CD4-positive, alpha-beta T cell treated with Interleukin-2 at 100 ng/mL for 4 hours (primary cell): ENCODE measurements around the gene WDTC1.
"Not testable (repeated sequence)": the region's sequence is repeated elsewhere in the genome, so short reads cannot be mapped to it uniquely, and the experiment has no call there.

ENCODE experiments used
- DNase-seq: peaks from one replicate; pipeline ENCODE4 v3.0.0-alpha.2; 2020; ENCODE audit warnings: low spot score

WDTC1 gene

GRCh38 chr1:27246194-27246593 lies 11.8 kb downstream of the WDTC1 start:
- DNase-seq, result no peak

GRCh38 chr1:27253596-27253995 lies 19.2 kb downstream of the WDTC1 start:
- no peak for DNase-seq

GRCh38 chr1:27255136-27255535 lies 20.7 kb downstream of the WDTC1 start:
- DNase-seq, result no peak

GRCh38 chr1:27257155-27257554 lies 22.7 kb downstream of the WDTC1 start:
- no peak for DNase-seq

- no peak for DNase-seq
Measured at GRCh38 chr1:27258598-27258997, 24.2 kb downstream of the WDTC1 start.

- no peak for DNase-seq
Measured at GRCh38 chr1:27267153-27267552, 32.7 kb downstream of the WDTC1 start.

- no peak for DNase-seq
Measured at GRCh38 chr1:27269276-27269675, 34.8 kb downstream of the WDTC1 start.

- DNase-seq, result no peak
Measured at GRCh38 chr1:27274204-27274603, 39.8 kb downstream of the WDTC1 start.

GRCh38 chr1:27275696-27276095 lies 41.3 kb downstream of the WDTC1 start:
- DNase-seq, result no peak

- peak; percentile 89 for DNase-seq
Measured at GRCh38 chr1:27284425-27285273, 50.2 kb downstream of the WDTC1 start.

- DNase-seq, result no peak
Measured at GRCh38 chr1:27285274-27285660, 50.8 kb downstream of the WDTC1 start.

- DNase-seq, result not testable (repeated sequence)
Measured at GRCh38 chr1:27285821-27286220, 51.4 kb downstream of the WDTC1 start.

- DNase-seq, result not testable (repeated sequence)
Measured at GRCh38 chr1:27289125-27289524, 54.7 kb downstream of the WDTC1 start.

GRCh38 chr1:27290581-27290980 lies 56.1 kb downstream of the WDTC1 start:
- DNase-seq, result no peak

- no peak for DNase-seq
Measured at GRCh38 chr1:27292106-27292505, 57.7 kb downstream of the WDTC1 start.

GRCh38 chr1:27293915-27294314 lies 59.5 kb downstream of the WDTC1 start:
- no peak for DNase-seq

GRCh38 chr1:27296773-27297291 lies 62.4 kb downstream of the WDTC1 start:
- DNase-seq, result peak; percentile 64

GRCh38 chr1:27297903-27298302 lies 63.5 kb downstream of the WDTC1 start:
- no peak for DNase-seq

- DNase-seq, result no peak
Measured at GRCh38 chr1:27298632-27299384, 64.4 kb downstream of the WDTC1 start.

- no peak for DNase-seq
Measured at GRCh38 chr1:27299385-27300271, 65.2 kb downstream of the WDTC1 start.

- peak; percentile 79 for DNase-seq
Measured at GRCh38 chr1:27300341-27301051, 66.1 kb downstream of the WDTC1 start.
